ENCODE measurements around the gene YAP1.

GRCh38 chr11:102268985-102269470, 158.8 kb downstream of the YAP1 start:
- TF ChIP-seq CTCF (conservative IDR thresholded peaks at IDR 0.05 in 1 of 2, IDR thresholded peaks at IDR 0.05 in 1 of 2; ENCODE audit: low read depth in 1 of 2, low read length in 2 of 2), result no peak
- no peak for TF ChIP-seq EZH2 (IDR thresholded peaks at IDR 0.05; ENCODE audit: low read length, missing control alignments)
